GM19468 (cell line): Measurements from ENCODE around the gene OR4F17.
"Not testable (repeated sequence)": the region's sequence is repeated elsewhere in the genome, so short reads cannot be mapped to it uniquely, and the experiment has no call there.

Experiments
- ATAC-seq: cut with Tn5 transposase; IDR thresholded peaks from one replicate; pipeline ENCODE4 v1.9.1; 2021; ENCODE audit warnings: mild to moderate bottlenecking, moderate library complexity, moderate number of reproducible peaks; ENCODE audit not compliant: unreplicated experiment; ENCODE audit errors: extremely low read depth

The OR4F17 gene, protein sequence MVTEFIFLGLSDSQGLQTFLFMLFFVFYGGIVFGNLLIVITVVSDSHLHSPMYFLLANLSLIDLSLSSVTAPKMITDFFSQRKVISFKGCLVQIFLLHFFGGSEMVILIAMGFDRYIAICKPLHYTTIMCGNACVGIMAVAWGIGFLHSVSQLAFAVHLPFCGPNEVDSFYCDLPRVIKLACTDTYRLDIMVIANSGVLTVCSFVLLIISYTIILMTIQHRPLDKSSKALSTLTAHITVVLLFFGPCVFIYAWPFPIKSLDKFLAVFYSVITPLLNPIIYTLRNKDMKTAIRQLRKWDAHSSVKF

GRCh38 chr19:106804-107203, at the start of gene OR4F17:
Gene OR4F17 (plus strand): TSS chr19:107104. CDS start chr19:110679, 3,575 bp downstream.
- ATAC-seq, result not testable (repeated sequence)

- not testable (repeated sequence) for ATAC-seq
These were observed 36.1 kb upstream of the OR4F17 start for GRCh38 chr19:70793-71192.

DNA sequence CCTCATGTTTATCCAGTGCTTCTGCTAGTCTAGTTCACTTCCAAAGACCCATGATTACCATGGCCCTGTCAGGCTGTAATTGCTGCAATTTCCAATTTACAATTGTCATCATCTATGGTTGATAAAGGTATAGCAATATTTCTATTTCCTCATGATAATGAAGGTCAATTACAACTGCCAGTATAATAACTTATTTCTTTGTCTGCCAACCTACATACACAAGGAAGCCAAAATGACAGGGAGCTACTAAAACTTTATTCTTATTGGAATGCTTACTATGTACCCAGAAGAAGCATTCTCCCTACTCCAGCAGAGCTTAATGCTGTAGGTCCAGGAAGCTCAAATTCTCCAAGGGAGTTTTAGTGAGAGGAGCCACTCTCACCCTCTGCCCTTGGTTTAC, 24.0 kb upstream of the OR4F17 start:
- not testable (repeated sequence) for ATAC-seq

DNA sequence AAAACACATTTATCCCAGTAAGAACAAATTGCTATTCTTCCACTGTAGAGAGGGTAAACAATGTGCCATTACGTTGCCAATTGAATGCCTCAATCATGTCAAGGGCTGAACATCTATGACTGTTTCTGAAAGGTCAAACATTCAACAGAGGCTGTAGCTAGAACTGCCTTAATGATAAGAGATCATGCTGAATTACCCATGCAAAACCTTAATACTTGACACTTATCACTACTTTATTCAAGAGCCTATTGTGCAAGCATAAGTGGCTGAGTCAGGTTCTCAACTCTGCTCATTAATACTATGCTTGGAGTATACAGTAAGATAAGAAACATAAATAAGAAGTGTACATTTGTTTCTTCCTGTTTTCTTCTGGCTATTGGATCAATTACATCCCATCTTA, 23.3 kb upstream of the OR4F17 start:
- ATAC-seq, result not testable (repeated sequence)

GRCh38 chr19:90678-91077, 16.2 kb upstream of the OR4F17 start:
- not testable (repeated sequence) for ATAC-seq

DNA sequence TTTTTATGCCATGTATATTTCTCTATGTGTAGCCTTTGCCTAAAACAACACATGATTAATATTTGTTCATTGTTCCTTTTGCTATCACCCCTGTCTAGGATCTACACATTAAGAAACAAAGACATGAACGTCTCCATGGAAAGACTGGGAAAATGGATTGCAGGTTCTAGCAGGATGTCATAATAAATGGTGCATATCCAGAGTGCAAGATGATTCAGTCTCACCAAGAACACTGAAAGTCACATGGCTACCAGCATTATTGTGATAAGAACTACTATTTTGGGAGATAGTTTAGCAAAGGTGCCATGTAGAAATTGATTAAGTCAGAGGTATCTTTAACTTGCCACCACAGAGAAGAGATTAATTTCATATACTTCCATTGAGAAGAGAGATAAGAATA, 12.1 kb upstream of the OR4F17 start:
- not testable (repeated sequence) for ATAC-seq

DNA sequence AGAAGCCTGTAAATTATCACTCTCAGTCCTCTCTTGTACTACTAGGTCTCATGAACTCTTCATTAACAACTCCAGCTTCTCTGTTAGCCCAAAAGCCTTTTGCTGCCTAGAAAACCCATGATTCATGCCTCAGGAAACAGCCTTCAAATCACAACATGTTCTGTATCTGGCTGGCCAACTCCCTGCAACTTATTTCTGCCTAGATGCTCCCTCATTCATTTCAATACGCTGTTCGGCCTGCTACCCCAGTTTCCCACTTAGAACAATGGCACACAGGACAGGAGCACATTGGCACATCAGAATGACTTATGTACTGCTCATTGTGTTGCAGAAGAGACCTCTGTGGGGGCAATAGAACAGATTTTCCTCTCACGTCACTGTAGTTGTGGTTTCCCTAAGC, 9.3 kb upstream of the OR4F17 start:
- not testable (repeated sequence) for ATAC-seq

DNA sequence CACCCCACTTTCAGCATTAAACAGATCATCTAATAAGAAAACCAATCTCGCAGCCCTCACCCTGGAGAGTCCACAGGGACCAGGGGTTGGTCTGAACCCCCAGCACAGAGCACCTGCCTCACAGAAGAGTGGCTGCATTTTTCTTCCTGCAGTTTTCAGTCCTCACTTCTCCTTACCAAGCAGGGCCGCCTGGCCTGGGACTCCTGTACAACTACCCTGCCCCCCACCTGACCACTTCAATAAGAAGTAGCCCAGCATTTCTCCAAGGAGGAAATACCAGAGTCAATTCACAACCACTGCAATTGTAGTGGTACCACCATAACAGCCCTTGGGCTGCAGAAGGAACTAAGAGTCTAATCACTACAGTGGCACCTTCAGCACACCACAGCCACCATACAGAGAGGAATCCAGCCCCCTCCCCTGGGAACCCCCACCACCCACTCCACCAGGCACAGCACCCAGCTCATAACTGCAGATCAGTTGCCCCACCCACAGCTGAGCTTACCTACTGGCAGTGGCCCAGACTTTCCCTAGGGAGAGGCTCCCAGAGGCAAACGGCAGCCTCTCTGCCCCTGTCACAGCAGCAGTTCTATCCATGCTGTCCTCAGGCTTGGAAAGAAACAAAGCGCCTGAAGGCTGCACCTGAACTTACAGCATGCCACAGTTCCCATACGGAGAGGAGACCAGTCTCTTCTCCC, 13.7 kb downstream of the OR4F17 start:
- not testable (repeated sequence) for ATAC-seq
